PC-3 (cell line): ENCODE measurements around the gene EPHA3. TPM values are rescaled to one million over a fixed set of nuclear protein-coding genes. Genes with fewer than 3 reads are reported as not detected.

Source experiments
- ATAC-seq: fragments of 200-7000 bp; cut with Tn5 transposase; 2 replicates; pipeline ENCODE4 v1.9.1; 2020; ENCODE audit warnings: mild to moderate bottlenecking, moderate library complexity
- BruUV-seq: library from RNA; stranded (reverse); fragments of 400-500 nt; replicated peaks from 2 replicates; lab custom pipeline; 2021; lab: Mats Ljungman, UMichigan
- CTCF ChIA-PET: fragments of 300-600 bp; sonication (Branson Sonifier 250); formaldehyde crosslinking; loops from one replicate; lab custom pipeline; 2022; ENCODE audit warnings: antibody characterized with exemption; lab: Charles Lee
- POLR2A ChIA-PET: fragments of 300-600 bp; sonication (Branson Sonifier 250); formaldehyde crosslinking; loops from one replicate; lab custom pipeline; 2022; ENCODE audit warnings: antibody characterized with exemption; ENCODE audit not compliant: unreplicated experiment; lab: Charles Lee
- DNase-seq: peaks from one replicate; pipeline ENCODE4 v3.0.0-alpha.2; 2015
- H2AFZ ChIP-seq: fragments of 300-600 bp; sonication (generic); 2 replicates; pipeline ENCODE4 v1.6.0; 2016; ENCODE audit warnings: antibody characterized with exemption, low read length
- H3F3A ChIP-seq: fragments of 300-600 bp; sonication (generic); one replicate; pipeline ENCODE4 v1.6.0; 2017; ENCODE audit warnings: antibody characterized with exemption, low read length, control low read depth, mild to moderate bottlenecking; ENCODE audit not compliant: unreplicated experiment
- H3K27ac ChIP-seq: fragments of 300-600 bp; sonication (generic); 2 replicates; pipeline ENCODE4 v1.5.1; 2016; ENCODE audit warnings: mild to moderate bottlenecking, low read length
- H3K27me3 ChIP-seq: fragments of 300-600 bp; sonication (generic); 2 replicates; pipeline ENCODE4 v1.6.1; 2016; ENCODE audit warnings: low read length, mixed read lengths
- H3K36me3 ChIP-seq: fragments of 300-600 bp; sonication (generic); 2 replicates; pipeline ENCODE4 v1.6.1; 2016; ENCODE audit warnings: low read depth, mixed run types, low read length, mixed read lengths
- H3K4me1 ChIP-seq: fragments of 300-600 bp; sonication (generic); 2 replicates; pipeline ENCODE4 v1.5.1; 2016; ENCODE audit warnings: low read length; ENCODE audit not compliant: insufficient read depth
- H3K4me2 ChIP-seq: fragments of 300-600 bp; sonication (generic); 2 replicates; pipeline ENCODE4 v1.6.0; 2016; ENCODE audit warnings: low read length
- H3K4me3 ChIP-seq: fragments of 300-600 bp; sonication (generic); 2 replicates; pipeline ENCODE4 v1.5.1; 2016; ENCODE audit warnings: mild to moderate bottlenecking, low read length, mixed read lengths
- H3K79me2 ChIP-seq: fragments of 300-600 bp; sonication (generic); 2 replicates; pipeline ENCODE4 v1.6.1; 2017; ENCODE audit warnings: low read length, mixed read lengths
- H3K9ac ChIP-seq: fragments of 300-600 bp; sonication (generic); 2 replicates; pipeline ENCODE4 v1.6.0; 2016; ENCODE audit warnings: mild to moderate bottlenecking, low read length
- H3K9me2 ChIP-seq: fragments of 300-600 bp; sonication (generic); replicated peaks from 2 replicates; pipeline ENCODE4 v1.6.1; 2016; ENCODE audit warnings: mixed run types, low read length, mixed read lengths
- H3K9me3 ChIP-seq: fragments of 300-600 bp; sonication (generic); 2 replicates; pipeline ENCODE4 v1.6.1; 2016; ENCODE audit warnings: low read length, mixed read lengths
- H4K20me1 ChIP-seq: fragments of 300-600 bp; sonication (generic); 2 replicates; pipeline ENCODE4 v1.6.1; 2016; ENCODE audit warnings: low read length, mixed read lengths
- CTCF ChIP-seq: fragments of 300-600 bp; sonication (generic); conservative IDR thresholded peaks from 2 replicates; pipeline ENCODE4 v1.5.1; 2017; ENCODE audit warnings: antibody characterized with exemption, low read depth, mild to moderate bottlenecking, low read length
- EZH2 ChIP-seq: fragments of 300-600 bp; sonication (generic); IDR thresholded peaks from one replicate; pipeline ENCODE4 v1.6.1; 2017; ENCODE audit warnings: antibody characterized with exemption, mild to moderate bottlenecking, low read length; ENCODE audit not compliant: unreplicated experiment
- EZH2phosphoT487 ChIP-seq: fragments of 300-600 bp; sonication (generic); IDR thresholded peaks from 2 replicates; pipeline ENCODE4 v1.6.1; 2018; ENCODE audit warnings: mild to moderate bottlenecking, antibody characterized with exemption, low read length, borderline replicate concordance
- intact Hi-C: fragments of 100-400 bp; cut with micrococcal nuclease; formaldehyde crosslinking; loops from 2 replicates; pipeline ENCODE4 v1.9.0; 2023
- total RNA-seq: library from RNA; depleted of rRNA; stranded (reverse); fragments of >200 nt; gene quantifications from 2 replicates; pipeline ENCODE4 v1.2.3, GENCODE V29; 2014

EPHA3 gene
- total RNA-seq, 1 experiment from 2014 or later, result 0.33 TPM

GRCh38 chr3:89405176-89405575 lies 297.8 kb downstream of the EPHA3 start:
- H3F3A ChIP-seq, result no peaks in the 10 kb centered on the region
- no peak overlapping the region for H3K4me2 ChIP-seq
- H3K9ac ChIP-seq, result no peak overlapping the region
- no peaks in the 10 kb centered on the region for H3K9me2 ChIP-seq
- no TSS peak for BruUV-seq
- no peaks in the 10 kb centered on the region for H3K9me3 ChIP-seq
- ATAC-seq (no peak), DNase-seq (no peak)
- ChIA-PET POLR2A (no interaction called here), CTCF (no interaction called here)
- H3K27ac ChIP-seq, result no peak overlapping the region
- H2AFZ ChIP-seq, result no peak overlapping the region
- H4K20me1 ChIP-seq, result no peaks in the 10 kb centered on the region
- H3K36me3 ChIP-seq, result no peaks in the 10 kb centered on the region
- intact Hi-C loops, result no loop called here
- H3K4me3 ChIP-seq, result no peak overlapping the region
- no peaks in the 10 kb centered on the region for H3K79me2 ChIP-seq
- TF ChIP-seq EZH2phosphoT487 (no peak), EZH2 (no peak), CTCF (no peak)
- peaks cover 75% of the 10 kb centered on the region for H3K27me3 ChIP-seq
- H3K4me1 ChIP-seq, result no peaks in the 10 kb centered on the region

GRCh38 chr3:89405593-89405992 lies 298.2 kb downstream of the EPHA3 start:
- no peak for ATAC-seq
- H3K9me2 ChIP-seq, result no peaks in the 10 kb centered on the region
- no peak overlapping the region for H3K4me3 ChIP-seq
- H3K79me2 ChIP-seq, result no peaks in the 10 kb centered on the region
- H2AFZ ChIP-seq, result no peak overlapping the region
- no peak overlapping the region for H3K27ac ChIP-seq
- CTCF ChIA-PET, result no interaction called here
- POLR2A ChIA-PET, result no interaction called here
- H3K4me2 ChIP-seq, result no peak overlapping the region
- no peaks in the 10 kb centered on the region for H3K4me1 ChIP-seq
- no TSS peak for BruUV-seq
- intact Hi-C loops, result no loop called here
- TF ChIP-seq EZH2phosphoT487, result no peak
- TF ChIP-seq EZH2, result no peak
- TF ChIP-seq CTCF, result no peak
- H3K9ac ChIP-seq, result no peak overlapping the region
- H3F3A ChIP-seq, result no peaks in the 10 kb centered on the region
- H3K9me3 ChIP-seq, result no peaks in the 10 kb centered on the region
- no peaks in the 10 kb centered on the region for H3K36me3 ChIP-seq
- H3K27me3 ChIP-seq, result peaks cover 75% of the 10 kb centered on the region
- H4K20me1 ChIP-seq, result no peaks in the 10 kb centered on the region
- DNase-seq, result no peak

GRCh38 chr3:89411201-89411600 lies 303.8 kb downstream of the EPHA3 start:
- no peaks in the 10 kb centered on the region for H3K36me3 ChIP-seq
- H3F3A ChIP-seq, result no peaks in the 10 kb centered on the region
- H3K79me2 ChIP-seq, result no peaks in the 10 kb centered on the region
- H3K9me2 ChIP-seq, result no peaks in the 10 kb centered on the region
- no peak overlapping the region for H3K4me3 ChIP-seq
- no peaks in the 10 kb centered on the region for H3K4me1 ChIP-seq
- H4K20me1 ChIP-seq, result no peaks in the 10 kb centered on the region
- no peak overlapping the region for H3K27ac ChIP-seq
- H3K9ac ChIP-seq, result no peak overlapping the region
- ChIA-PET CTCF (no interaction called here), POLR2A (no interaction called here)
- H3K4me2 ChIP-seq, result no peak overlapping the region
- DNase-seq (no peak), ATAC-seq (no peak)
- intact Hi-C loops, result no loop called here
- no TSS peak for BruUV-seq
- no peak for TF ChIP-seq EZH2phosphoT487
- TF ChIP-seq EZH2, result no peak
- TF ChIP-seq CTCF, result no peak
- no peak overlapping the region for H2AFZ ChIP-seq
- no peaks in the 10 kb centered on the region for H3K9me3 ChIP-seq
- H3K27me3 ChIP-seq, result peaks cover 50% of the 10 kb centered on the region
